ENCODE results near the gene KRT79.

GRCh38 chr12:52789637-52790426 is 44.3 kb downstream of the KRT79 start:
- TF ChIP-seq CTCF (IDR thresholded peaks at IDR 0.05) (no peak), REST (IDR thresholded peaks at IDR 0.05; ENCODE audit: insufficient read depth in 1 of 2, low read depth in 2 of 2, low read length in 1 of 2) (no peak)

All from Panc1 (cell line).